Activated naive CD8-positive, alpha-beta T cell treated with anti-CD3 and anti-CD28 coated beads, Interleukin-2, amount 50 U/mL, for 24 hours (primary cell): ENCODE data around the gene DNAAF5.

Experiments
- ATAC-seq: fragments of 150-1000 bp; cut with Tn5 transposase; one replicate; pipeline ENCODE4 v1.10.0; 2021
- DNase-seq: peaks from one replicate; pipeline ENCODE4 v3.0.0; 2021
- H3K27ac Mint-ChIP-seq: one replicate; pipeline ENCODE4 v1.8.0; 2021; ENCODE audit warnings: mild to moderate bottlenecking, mixed read lengths
- H3K27me3 Mint-ChIP-seq: one replicate; pipeline ENCODE4 v1.8.0; 2021; ENCODE audit warnings: mixed read lengths
- H3K36me3 Mint-ChIP-seq: one replicate; pipeline ENCODE4 v1.8.0; 2021; ENCODE audit warnings: low read depth, mixed read lengths
- H3K4me1 Mint-ChIP-seq: one replicate; pipeline ENCODE4 v1.8.0; 2021; ENCODE audit warnings: mixed read lengths
- H3K4me3 Mint-ChIP-seq: one replicate; pipeline ENCODE4 v1.8.0; 2021; ENCODE audit warnings: mild to moderate bottlenecking, moderate library complexity, mixed read lengths
- H3K9me3 Mint-ChIP-seq: one replicate; pipeline ENCODE4 v1.8.0; 2021; ENCODE audit warnings: mixed read lengths

Gene DNAAF5

GRCh38 chr7:726084-726853 is at the start of gene DNAAF5:
Gene DNAAF5 (plus strand): TSS chr7:726699. CDS start chr7:726721, 22 bp downstream.
- DNase-seq (peak; percentile 90), ATAC-seq (peak; percentile 82)
- Mint-ChIP-seq H3K36me3 (peaks cover 50% of the 10 kb centered on the region), H3K4me1 (peaks cover 30% of the 10 kb centered on the region), H3K27me3 (no peaks in the 10 kb centered on the region), H3K4me3 (peak within 1 kb of the TSS; percentile 88), H3K9me3 (peaks cover 11% of the 10 kb centered on the region), H3K27ac (peak within 1 kb of the TSS; percentile 90)

DNA sequence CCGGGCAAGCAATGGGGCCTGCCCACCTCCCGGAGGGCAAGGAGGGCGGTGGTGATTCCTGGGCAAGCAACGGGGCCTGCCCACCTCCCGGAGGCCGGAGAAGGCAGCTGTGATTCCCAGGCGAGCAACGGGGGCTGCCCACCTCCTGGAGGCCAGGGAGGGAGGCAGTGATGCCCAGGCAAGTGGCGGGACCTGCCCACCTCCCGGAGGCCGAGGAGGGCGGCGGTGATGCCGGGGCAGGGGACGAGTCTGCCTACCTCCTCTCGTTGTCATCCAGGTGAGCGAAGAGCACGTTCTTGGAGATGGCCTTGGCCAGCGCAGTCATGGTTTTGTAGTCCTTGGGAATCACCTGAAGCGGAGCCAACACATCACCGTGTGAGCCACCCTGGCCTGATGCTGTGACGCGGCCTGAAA is 49.5 kb upstream of the DNAAF5 start:
- no peak for ATAC-seq
- Mint-ChIP-seq H3K36me3 (peaks cover 43% of the 10 kb centered on the region), H3K4me1 (no peaks in the 10 kb centered on the region), H3K4me3 (no peak overlapping the region), H3K9me3 (peaks cover 7% of the 10 kb centered on the region), H3K27me3 (no peaks in the 10 kb centered on the region), H3K27ac (no peak overlapping the region)
- no peak for DNase-seq

- Mint-ChIP-seq H3K36me3 (peaks cover 42% of the 10 kb centered on the region), H3K27ac (no peak overlapping the region)
- no peak for DNase-seq
These were observed 45.9 kb upstream of the DNAAF5 start for GRCh38 chr7:680411-681127.

DNA sequence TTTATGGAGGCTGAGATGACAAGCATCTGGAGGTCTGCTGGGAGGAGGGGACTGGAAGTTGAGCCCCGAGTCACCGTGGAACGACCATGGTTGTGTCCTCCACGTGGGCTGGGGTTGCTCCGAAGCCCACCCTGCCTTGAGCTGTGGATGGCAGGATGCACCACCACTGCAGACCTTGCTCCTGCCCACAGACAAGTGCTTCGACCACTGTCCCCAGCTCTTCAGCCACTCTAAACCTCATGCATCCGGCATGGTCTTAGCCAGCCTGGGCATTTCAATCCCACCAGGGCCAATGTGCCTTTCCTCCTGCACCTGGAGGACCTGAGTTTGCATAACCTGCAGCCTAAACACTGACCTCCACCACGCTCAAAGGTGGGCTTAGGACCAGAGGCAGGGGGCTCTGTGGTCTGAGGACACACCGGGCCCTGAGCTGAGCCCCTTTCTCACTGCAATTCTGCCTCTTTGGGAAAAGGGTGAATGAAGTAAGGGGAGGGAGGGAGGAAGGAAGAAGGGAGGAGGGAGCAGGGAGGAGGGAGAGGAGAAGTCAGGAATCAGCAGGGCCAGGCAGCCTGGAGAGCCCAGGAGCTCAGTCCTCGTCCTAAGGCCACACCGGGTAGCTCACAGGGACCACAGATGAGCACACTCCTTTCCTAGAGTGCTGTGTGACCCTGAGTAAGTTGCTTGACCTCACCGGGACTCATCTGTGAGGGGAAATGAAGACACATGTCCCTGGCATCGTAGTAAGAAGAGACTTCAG is 44.8 kb upstream of the DNAAF5 start:
- ATAC-seq (no peak), DNase-seq (no peak)
- Mint-ChIP-seq H3K4me3 (no peak overlapping the region), H3K9me3 (peaks cover 18% of the 10 kb centered on the region), H3K4me1 (no peaks in the 10 kb centered on the region), H3K36me3 (peaks cover 46% of the 10 kb centered on the region), H3K27me3 (no peaks in the 10 kb centered on the region), H3K27ac (no peak overlapping the region)

More at GRCh38 chr7:680411-681127, 45.9 kb upstream of the DNAAF5 start:
- Mint-ChIP-seq H3K27me3 (no peaks in the 10 kb centered on the region), H3K9me3 (peaks cover 8% of the 10 kb centered on the region), H3K4me3 (no peak overlapping the region), H3K4me1 (no peaks in the 10 kb centered on the region)
- no peak for ATAC-seq

- Mint-ChIP-seq H3K9me3 (peaks cover 28% of the 10 kb centered on the region), H3K27me3 (no peaks in the 10 kb centered on the region), H3K27ac (no peak overlapping the region), H3K36me3 (peaks cover 51% of the 10 kb centered on the region), H3K4me3 (no peak overlapping the region), H3K4me1 (no peaks in the 10 kb centered on the region)
- no peak for DNase-seq
- ATAC-seq: no peak
These were observed 43.7 kb upstream of the DNAAF5 start for GRCh38 chr7:682810-683209.

DNA sequence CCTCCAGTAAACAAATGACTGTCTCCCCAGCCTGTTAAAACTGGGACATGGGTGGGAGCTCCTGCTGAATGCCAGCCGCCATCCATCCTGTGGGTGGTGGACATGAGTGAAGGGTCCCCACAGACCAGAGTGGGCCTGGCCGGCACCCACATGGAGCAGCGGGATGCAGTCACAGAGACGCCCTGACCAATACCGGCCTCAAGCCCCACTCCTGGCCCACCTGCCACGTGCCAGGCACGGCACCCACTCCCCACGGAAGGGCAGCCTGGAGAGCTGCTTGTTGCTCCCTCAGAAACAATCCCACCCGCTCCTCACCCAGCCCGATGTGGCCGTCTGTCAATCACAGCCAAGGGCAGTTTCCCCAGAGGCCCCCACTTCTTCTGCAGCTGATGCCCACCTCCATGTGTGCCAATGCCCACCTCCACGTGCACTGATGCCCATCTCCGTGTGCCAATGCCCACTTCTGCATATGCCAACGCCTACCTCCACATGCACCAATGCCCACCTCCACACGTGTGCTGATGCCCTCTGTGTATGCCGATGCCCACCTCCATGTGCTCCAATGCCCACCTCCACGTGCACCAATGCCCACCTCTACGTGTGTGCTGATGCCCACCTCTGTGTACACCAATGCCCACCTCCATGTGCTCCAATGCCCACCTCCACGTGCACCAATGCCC is 42.8 kb upstream of the DNAAF5 start:
- Mint-ChIP-seq H3K36me3 (peaks cover 56% of the 10 kb centered on the region), H3K4me3 (no peak overlapping the region), H3K4me1 (no peaks in the 10 kb centered on the region), H3K27me3 (no peaks in the 10 kb centered on the region), H3K27ac (no peak overlapping the region), H3K9me3 (peaks cover 29% of the 10 kb centered on the region)
- DNase-seq (no peak), ATAC-seq (peak; percentile 28)

- Mint-ChIP-seq H3K4me3 (no peak overlapping the region), H3K4me1 (no peaks in the 10 kb centered on the region), H3K27ac (no peak overlapping the region), H3K9me3 (peaks cover 33% of the 10 kb centered on the region), H3K27me3 (no peaks in the 10 kb centered on the region), H3K36me3 (peaks cover 56% of the 10 kb centered on the region)
- ATAC-seq (no peak), DNase-seq (no peak)
These were observed 42.1 kb upstream of the DNAAF5 start for GRCh38 chr7:684416-684815.

DNA sequence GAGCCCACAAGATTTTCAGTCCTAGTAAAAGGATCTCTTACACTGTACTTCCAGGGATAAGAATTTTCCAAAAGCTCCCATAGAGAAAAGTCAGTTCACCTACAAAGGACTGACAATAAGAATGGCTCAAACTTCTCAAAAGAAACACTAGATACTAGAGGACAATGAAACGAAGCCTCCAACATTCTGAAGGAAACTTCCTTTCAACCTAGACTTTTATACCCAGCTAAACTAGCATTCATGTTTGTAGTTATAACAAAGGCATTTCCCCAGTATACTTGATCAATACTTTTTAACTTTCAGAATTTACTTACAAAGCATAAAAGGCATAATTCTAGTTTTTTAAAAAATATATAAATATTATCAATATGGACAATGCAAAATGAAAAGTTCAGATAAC is 41.0 kb upstream of the DNAAF5 start:
- Mint-ChIP-seq H3K4me3 (no peak overlapping the region), H3K27ac (no peak overlapping the region), H3K36me3 (peaks cover 59% of the 10 kb centered on the region), H3K9me3 (peaks cover 33% of the 10 kb centered on the region), H3K27me3 (no peaks in the 10 kb centered on the region), H3K4me1 (no peaks in the 10 kb centered on the region)
- DNase-seq (no peak), ATAC-seq (no peak)

DNA sequence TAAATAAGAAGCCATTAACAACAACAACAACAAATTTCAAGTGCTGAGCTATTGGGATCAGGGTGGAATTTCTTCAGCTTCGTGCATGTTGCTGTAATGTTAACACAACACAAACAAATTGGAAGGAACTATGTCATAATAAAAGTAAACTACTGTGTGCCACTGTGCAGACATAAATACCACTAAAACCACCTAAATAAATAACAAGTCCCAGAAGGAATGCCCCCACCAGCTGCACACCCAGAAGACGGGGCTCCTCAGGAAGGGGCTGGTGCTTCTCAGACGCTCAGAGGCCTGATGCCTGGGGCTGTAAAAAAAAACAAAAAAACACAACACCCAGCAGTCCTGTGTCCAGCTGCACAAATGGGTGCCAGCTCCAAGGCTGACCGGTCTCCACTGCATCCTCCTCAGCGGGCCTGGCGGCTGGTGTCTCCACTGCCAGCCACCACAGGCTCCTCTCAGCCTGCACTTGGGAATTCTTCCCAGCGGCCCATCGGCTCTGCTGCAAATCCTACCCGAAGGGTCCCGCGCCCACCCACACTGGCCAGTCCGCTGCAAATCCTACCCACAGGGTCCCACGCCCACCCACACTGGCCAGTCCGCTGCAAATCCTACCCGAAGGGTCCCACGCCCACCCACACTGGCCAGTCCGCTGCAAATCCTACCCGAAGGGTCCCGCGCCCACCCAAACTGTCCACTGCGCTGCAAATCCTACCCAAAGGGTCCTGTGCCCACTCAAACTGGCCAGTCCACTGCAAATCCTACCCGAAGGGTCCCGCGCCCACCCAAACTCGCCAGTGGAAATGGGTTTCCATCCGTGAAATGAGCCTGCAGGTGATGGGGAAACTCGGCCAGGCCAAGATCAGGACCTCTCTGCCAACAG is 35.8 kb upstream of the DNAAF5 start:
- H3K36me3 Mint-ChIP-seq: peaks cover 58% of the 10 kb centered on the region
- no peaks in the 10 kb centered on the region for H3K4me1 Mint-ChIP-seq
- ATAC-seq (no peak), DNase-seq (no peak)
- H3K27ac Mint-ChIP-seq: no peak overlapping the region
- H3K27me3 Mint-ChIP-seq: no peaks in the 10 kb centered on the region
- H3K9me3 Mint-ChIP-seq: peaks cover 25% of the 10 kb centered on the region
- H3K4me3 Mint-ChIP-seq: no peak overlapping the region

GRCh38 chr7:691361-692045 is 35.0 kb upstream of the DNAAF5 start:
- ATAC-seq (no peak), DNase-seq (no peak)
- Mint-ChIP-seq H3K36me3 (peaks cover 50% of the 10 kb centered on the region), H3K27me3 (no peaks in the 10 kb centered on the region), H3K4me1 (no peaks in the 10 kb centered on the region), H3K27ac (no peak overlapping the region), H3K9me3 (peaks cover 17% of the 10 kb centered on the region), H3K4me3 (no peak overlapping the region)

DNA sequence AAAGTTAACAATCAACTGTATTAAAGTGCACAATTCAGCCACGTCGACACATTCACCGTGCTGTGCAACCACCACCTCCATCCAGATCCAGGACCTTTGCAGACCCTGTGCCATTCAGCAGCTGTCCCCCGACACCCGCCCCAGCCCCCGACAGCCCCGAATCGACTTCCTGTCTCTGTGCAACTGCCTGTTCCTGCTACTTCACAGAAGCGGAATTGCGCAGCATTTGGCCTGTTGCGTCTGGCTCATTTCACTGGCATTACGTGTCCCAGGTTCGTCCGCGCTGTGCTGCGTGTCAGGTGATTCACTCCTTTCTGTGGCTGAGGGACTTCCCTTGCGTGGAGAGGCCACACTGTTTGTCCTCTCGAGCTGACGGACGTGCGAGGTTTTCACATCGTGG is 33.2 kb upstream of the DNAAF5 start:
- Mint-ChIP-seq H3K4me3 (no peak overlapping the region), H3K9me3 (peaks cover 4% of the 10 kb centered on the region), H3K27me3 (no peaks in the 10 kb centered on the region), H3K36me3 (peaks cover 38% of the 10 kb centered on the region), H3K27ac (no peak overlapping the region), H3K4me1 (no peaks in the 10 kb centered on the region)
- ATAC-seq: no peak
- no peak for DNase-seq

GRCh38 chr7:696426-696811 is 30.1 kb upstream of the DNAAF5 start:
- H3K36me3 Mint-ChIP-seq: peaks cover 20% of the 10 kb centered on the region
- H3K27me3 Mint-ChIP-seq: no peaks in the 10 kb centered on the region
- H3K4me1 Mint-ChIP-seq: no peaks in the 10 kb centered on the region
- no peaks in the 10 kb centered on the region for H3K9me3 Mint-ChIP-seq
- DNase-seq (no peak), ATAC-seq (no peak)
- no peak overlapping the region for H3K27ac Mint-ChIP-seq
- no peak overlapping the region for H3K4me3 Mint-ChIP-seq

GRCh38 chr7:696812-697551 is 29.5 kb upstream of the DNAAF5 start:
- no peak overlapping the region for H3K27ac Mint-ChIP-seq
- ATAC-seq (no peak), DNase-seq (no peak)
- no peaks in the 10 kb centered on the region for H3K4me1 Mint-ChIP-seq
- no peak overlapping the region for H3K4me3 Mint-ChIP-seq
- no peaks in the 10 kb centered on the region for H3K27me3 Mint-ChIP-seq
- H3K9me3 Mint-ChIP-seq: no peaks in the 10 kb centered on the region
- H3K36me3 Mint-ChIP-seq: peaks cover 17% of the 10 kb centered on the region
